Activated CD8-positive, alpha-beta memory T cell treated with anti-CD3 and anti-CD28 coated beads, Interleukin-2, amount 50 U/mL, for 24 hours (primary cell): ENCODE results near the gene ANKFN1.

ENCODE experiments used
- DNase-seq: peaks from one replicate; pipeline ENCODE4 v3.0.0-alpha.2; 2020; ENCODE audit errors: extremely low read depth

The ANKFN1 gene

GRCh38 chr17:56290101-56290801, 137.0 kb downstream of the ANKFN1 start:
- DNase-seq = no peak

- DNase-seq = no peak
These were observed 137.5 kb downstream of the ANKFN1 start for GRCh38 chr17:56290802-56291118.

- no peak for DNase-seq
These were observed 138.0 kb downstream of the ANKFN1 start for GRCh38 chr17:56291226-56291805.

- DNase-seq = no peak
These were observed 138.7 kb downstream of the ANKFN1 start for GRCh38 chr17:56292010-56292409.

- no peak for DNase-seq
These were observed 139.3 kb downstream of the ANKFN1 start for GRCh38 chr17:56292578-56292977.

GRCh38 chr17:56297184-56297583, 143.9 kb downstream of the ANKFN1 start:
- DNase-seq = no peak

GRCh38 chr17:56298846-56299245, 145.6 kb downstream of the ANKFN1 start:
- no peak for DNase-seq

GRCh38 chr17:56300144-56300543, 146.9 kb downstream of the ANKFN1 start:
- DNase-seq = no peak

GRCh38 chr17:56305007-56305406, 151.7 kb downstream of the ANKFN1 start:
- DNase-seq = no peak

- DNase-seq = no peak
These were observed 156.6 kb downstream of the ANKFN1 start for GRCh38 chr17:56309897-56310296.

- no peak for DNase-seq
These were observed 157.5 kb downstream of the ANKFN1 start for GRCh38 chr17:56310782-56311181.

- DNase-seq = no peak
These were observed 159.9 kb downstream of the ANKFN1 start for GRCh38 chr17:56313201-56313600.

- DNase-seq = no peak
These were observed 160.8 kb downstream of the ANKFN1 start for GRCh38 chr17:56314026-56314425.

- no peak for DNase-seq
These were observed 161.8 kb downstream of the ANKFN1 start for GRCh38 chr17:56314984-56315602.

- DNase-seq = no peak
These were observed 163.3 kb downstream of the ANKFN1 start for GRCh38 chr17:56316604-56317003.

- no peak for DNase-seq
These were observed 164.3 kb downstream of the ANKFN1 start for GRCh38 chr17:56317351-56318208.

- DNase-seq = no peak
These were observed 166.3 kb downstream of the ANKFN1 start for GRCh38 chr17:56319531-56319930.

- no peak for DNase-seq
These were observed 167.2 kb downstream of the ANKFN1 start for GRCh38 chr17:56320443-56320842.

- DNase-seq = no peak
These were observed 169.7 kb downstream of the ANKFN1 start for GRCh38 chr17:56322991-56323390.

GRCh38 chr17:56324676-56325075, 171.4 kb downstream of the ANKFN1 start:
- no peak for DNase-seq

- DNase-seq = no peak
These were observed 172.2 kb downstream of the ANKFN1 start for GRCh38 chr17:56325313-56326000.

GRCh38 chr17:56326001-56326359, 172.7 kb downstream of the ANKFN1 start:
- no peak for DNase-seq
